NB4 (cell line): ENCODE results near the gene FPR1.

Source experiments
- DNase-seq: peaks from one replicate; pipeline ENCODE4 v3.0.0; 2010; ENCODE audit warnings: low read depth
- H3K4me3 ChIP-seq: one replicate; pipeline ENCODE4 v1.5.1; 2011; ENCODE audit warnings: mild to moderate bottlenecking, low read depth, low read length, moderate library complexity
- CTCF ChIP-seq: IDR thresholded peaks from one replicate; pipeline ENCODE4 v1.5.1; 2012; ENCODE audit warnings: low read depth, low read length
- MAX ChIP-seq: IDR thresholded peaks from 2 replicates; pipeline ENCODE4 v1.6.1; 2011; ENCODE audit warnings: low read depth, low read length
- MYC ChIP-seq: IDR thresholded peaks from 2 replicates; pipeline ENCODE4 v1.6.1; 2011; ENCODE audit warnings: low read depth, low read length
- POLR2A ChIP-seq: IDR thresholded peaks from 2 replicates; pipeline ENCODE4 v1.6.1; 2011; ENCODE audit warnings: mild to moderate bottlenecking; ENCODE audit not compliant: insufficient read length; ENCODE audit errors: extremely low read depth

Gene FPR1

GRCh38 chr19:51698296-51698695 lies 53.4 kb downstream of the FPR1 start:
- no peak for DNase-seq
- H3K4me3 ChIP-seq: no peak overlapping the region
- no peak for TF ChIP-seq CTCF
- TF ChIP-seq MAX: no peak
- TF ChIP-seq POLR2A: no peak
- no peak for TF ChIP-seq MYC

GRCh38 chr19:51697169-51697776 lies 54.4 kb downstream of the FPR1 start:
- no peak overlapping the region for H3K4me3 ChIP-seq
- DNase-seq: no peak
- no peak for TF ChIP-seq CTCF

GRCh38 chr19:51696606-51697005 lies 55.1 kb downstream of the FPR1 start:
- TF ChIP-seq CTCF: no peak
- TF ChIP-seq MAX: no peak
- TF ChIP-seq POLR2A: no peak
- no peak for TF ChIP-seq MYC
- DNase-seq: no peak
- H3K4me3 ChIP-seq: no peak overlapping the region
